Ammon's horn (tissue), 1 donor: ENCODE data around the gene DCP1A.
"Not testable (repeated sequence)": the region's sequence is repeated elsewhere in the genome, so short reads cannot be mapped to it uniquely, and the experiment has no call there.

Experiments used
- DNase-seq: peaks from one replicate; pipeline ENCODE4 v3.0.0-alpha.2; 2016; ENCODE audit warnings: low spot score

DCP1A gene

DNA sequence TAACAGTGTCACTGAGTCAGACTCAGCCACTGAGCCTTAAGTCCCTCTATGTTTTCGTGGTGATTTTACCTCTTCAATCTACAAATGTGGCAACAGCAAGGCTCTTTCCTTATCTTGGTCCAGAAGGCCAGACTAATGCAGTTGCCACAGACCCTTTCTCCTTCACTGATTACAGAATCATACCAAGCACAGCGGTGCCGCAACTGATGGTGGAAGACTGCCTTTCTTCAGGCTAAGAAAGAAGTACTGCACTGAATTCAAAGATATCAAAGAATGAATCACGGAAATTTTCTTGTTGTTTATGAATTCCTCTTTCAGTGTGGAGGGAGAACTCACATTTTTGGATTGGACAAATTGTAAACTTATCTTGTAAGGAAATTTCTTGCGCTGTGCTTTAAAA is 18.6 kb downstream of the DCP1A start:
- no peak for DNase-seq

DNA sequence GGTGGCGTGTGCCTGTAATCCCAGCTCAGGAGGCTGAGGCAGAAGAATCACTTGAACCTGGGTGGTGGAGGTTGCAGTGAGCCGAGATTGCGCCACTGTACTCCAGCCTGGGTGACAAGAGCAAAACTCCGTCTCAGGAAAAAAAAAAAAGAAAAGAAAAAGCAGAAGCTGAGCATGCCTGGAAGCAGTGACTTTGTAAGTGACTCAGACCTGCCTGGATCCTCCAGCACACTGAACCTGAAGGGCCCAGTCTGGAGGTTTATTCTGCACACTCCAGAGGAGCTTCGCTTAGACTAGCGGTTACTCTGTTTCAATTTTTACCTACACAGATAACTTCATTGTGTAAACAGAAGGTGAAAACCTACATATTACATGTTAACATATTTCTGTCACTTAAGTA is 19.4 kb downstream of the DCP1A start:
- DNase-seq, result not testable (repeated sequence)

DNA sequence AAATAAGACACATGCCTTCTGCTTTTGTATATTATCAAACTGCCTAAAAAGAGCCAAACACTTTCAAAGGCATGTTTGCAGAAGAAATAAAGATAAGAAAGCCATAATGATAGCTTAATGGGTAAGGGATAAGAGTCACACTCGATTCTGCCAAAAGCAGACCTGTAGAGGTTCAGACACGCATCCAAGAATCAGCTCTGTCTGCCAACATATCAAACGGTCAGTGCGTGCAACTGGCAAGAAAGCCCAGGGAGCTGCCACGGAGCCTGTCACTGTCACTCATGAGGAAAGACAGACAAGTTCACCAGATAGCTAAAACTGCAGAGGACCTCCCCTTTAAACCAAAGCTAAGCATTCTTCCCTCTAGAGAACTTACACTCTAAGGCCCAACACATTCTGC is 23.2 kb downstream of the DCP1A start:
- DNase-seq, result no peak

DNA sequence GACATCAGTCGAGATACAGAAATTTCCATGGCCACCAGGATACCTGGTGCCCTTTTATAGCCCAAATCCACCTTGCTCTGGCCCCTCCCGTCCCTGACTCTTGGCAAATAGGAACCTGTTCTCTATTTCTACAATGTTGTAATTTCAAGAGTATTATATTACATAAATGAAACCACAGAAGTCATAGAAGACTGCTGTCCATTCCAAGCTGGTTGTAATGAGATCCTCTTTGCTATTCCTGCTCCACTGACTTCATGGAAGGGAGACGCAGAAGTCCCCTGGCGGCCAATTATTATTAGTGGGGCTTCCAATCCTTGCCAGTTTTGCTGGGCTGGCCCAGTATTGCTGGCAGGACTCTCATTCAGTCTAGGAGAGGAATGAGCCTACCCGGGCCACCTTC is 26.6 kb downstream of the DCP1A start:
- no peak for DNase-seq

DNA sequence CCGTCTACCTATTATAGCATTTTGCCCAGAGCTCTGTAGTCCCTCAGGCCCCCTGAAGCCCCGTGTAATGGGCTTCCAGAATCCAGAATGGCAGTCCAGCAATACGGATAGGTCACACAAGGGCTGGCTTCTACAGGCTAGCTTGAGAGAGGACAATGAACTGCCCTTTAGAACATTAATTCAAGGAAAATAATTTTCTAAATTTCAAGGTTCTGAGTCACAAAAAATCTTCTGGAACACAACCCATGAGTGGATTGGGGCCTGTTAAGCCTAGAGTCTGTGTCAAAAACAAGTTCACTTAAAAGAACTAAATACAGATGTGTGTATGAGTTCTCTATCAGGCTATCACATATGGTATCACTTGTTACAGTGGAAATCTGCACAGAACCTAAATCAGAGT is 28.8 kb downstream of the DCP1A start:
- DNase-seq, result no peak

DNA sequence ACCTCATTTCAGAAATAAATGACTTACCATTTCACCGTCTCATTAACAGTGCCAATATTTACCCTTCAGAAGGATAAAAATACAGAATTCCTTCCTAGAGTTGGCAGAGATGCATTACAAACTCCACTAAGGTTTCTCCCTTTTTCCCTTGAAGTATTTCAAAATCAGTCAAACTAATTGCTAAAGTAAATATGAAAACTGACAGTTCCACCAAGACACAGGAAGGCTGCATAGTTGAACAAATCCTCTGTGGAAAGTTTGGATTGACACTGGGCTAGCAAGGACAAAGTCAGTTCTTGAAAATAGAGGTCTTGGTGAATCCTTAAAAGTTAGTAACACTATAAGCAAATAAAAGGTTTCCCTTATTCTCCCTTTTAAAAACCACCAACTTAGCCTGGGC is 34.5 kb downstream of the DCP1A start:
- no peak for DNase-seq

DNA sequence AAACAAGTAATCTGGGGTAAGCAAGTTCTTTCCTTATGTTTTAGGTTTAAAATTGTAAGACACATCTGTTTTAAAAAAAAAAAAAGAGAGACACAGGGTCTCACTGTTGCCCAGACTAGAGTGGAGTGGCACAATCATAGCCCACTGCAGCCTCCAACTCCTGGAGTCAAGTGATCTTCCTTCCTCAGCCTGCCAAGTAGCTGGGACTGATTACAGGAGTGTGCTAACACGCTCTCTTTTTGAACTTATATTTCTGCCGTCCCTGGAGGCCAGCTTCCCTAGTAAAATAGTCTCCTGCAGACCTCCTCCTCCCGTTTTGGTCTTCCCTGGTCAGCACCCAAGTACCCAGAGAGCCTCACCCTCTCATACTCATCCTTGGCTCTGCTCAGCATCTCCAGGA is 35.5 kb downstream of the DCP1A start:
- DNase-seq, result no peak

DNA sequence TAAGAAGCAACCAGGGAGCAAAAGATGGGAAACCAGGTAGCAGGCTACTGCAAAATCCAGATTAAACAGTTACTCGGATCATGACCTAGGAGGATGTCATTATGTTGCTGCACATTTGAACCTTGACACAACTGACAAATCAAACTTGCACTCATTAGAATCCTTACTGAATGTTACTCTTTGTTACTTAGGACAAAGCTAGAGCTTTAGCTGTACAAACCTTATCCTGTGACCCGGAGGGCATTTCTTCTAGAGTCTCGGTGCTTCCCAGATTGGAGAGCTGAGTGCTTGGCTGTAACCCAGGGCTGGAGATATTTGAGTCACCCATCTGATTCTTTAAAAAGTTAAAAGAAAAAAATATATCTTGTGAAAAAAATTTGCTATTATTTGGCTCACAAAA is 43.4 kb downstream of the DCP1A start:
- no peak for DNase-seq

DNA sequence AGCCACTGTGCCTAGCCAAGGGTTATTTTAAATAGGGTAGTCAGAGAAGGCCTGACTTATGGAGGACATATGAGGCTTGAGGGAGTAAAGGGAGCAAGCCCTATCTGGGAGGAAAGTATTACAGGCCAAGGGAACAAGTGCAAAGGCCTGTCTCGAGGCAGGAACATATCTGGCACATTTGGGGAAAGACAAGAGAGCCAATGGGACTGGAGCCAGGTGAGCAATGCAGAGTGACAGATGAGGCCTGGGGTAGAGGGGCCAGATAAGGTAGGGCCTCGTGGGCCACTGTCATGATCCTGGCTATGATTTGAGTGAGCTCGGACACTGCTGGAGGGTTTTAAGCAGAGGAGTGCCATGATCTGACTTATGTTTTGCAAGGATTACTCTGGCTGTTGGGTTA is 43.8 kb downstream of the DCP1A start:
- no peak for DNase-seq

DNA sequence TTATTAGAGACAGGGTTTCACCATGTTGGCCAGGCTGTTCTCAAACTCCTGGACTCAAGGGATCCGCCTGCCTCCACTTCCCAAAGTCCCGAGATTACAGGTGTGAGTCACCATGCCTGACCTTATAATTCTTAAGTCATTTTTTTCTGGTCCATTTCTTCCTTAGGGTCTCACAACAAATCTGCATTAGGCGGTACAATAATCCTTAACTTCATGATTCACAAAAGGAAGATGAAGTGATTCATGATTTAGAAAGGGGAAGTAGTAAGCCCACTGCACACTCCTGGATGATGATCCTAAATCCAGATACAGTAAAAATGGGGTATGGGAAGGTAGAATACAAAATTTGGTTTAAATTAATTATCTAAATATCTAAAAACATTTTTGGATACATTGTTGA is 46.5 kb downstream of the DCP1A start:
- DNase-seq, result no peak

DNA sequence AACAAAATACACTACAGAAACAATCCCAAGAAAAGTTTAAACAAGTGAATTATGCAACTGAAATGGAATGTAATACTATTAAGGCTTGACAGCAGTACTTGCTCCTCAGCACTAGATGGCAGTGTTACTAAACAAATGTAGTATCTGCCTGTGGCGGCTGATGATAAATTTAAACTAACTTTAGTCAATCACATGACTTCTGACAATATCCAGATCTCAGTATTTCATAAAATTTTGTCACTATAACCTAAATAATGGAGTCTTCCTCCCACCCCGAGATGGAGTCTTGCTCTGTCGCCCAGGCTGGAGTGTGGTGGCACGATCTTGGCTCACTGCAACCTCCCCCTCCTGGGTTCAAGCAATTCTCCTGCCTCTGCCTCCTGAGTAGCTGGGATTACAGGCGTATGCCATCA is 47.7 kb downstream of the DCP1A start:
- peak; percentile 59 for DNase-seq

DNA sequence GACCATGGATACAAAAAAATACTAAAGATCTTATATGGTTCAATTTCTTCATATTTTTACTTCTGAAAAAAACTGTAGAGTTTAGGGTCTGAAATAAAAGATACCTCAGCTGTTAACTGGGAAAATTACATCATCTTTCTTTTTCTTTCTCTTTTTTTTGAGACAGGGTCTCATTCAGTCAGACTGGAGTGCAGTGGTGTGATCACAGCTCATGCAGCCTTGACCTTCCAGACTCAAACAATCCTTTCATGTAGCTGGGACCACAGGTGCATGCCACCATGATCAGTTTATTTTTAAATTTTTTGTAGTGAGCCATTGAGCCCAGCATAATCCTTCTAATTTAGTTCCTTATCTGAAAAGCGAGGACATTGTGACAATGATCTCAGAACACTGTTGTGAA is 51.9 kb downstream of the DCP1A start:
- DNase-seq, result no peak

DNA sequence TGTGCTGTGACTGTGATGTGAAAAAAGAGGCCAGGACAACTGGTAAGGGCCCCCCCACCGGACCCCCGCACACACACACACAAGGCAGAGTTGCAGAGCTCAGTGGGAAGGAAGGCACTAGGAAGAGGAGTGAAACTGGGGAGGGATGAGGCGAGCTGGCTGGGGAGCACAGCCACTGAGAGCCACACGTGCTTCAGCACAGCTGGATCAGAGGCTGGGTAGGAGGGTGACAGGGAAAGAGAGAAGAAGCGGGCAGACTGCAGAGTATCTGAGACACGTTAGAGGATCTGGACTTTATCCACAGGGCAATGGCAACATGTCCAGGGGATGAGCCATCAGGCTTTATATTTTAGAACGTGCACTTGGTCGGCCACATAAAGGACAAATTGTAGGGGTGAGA is 53.5 kb downstream of the DCP1A start:
- no peak for DNase-seq

DNA sequence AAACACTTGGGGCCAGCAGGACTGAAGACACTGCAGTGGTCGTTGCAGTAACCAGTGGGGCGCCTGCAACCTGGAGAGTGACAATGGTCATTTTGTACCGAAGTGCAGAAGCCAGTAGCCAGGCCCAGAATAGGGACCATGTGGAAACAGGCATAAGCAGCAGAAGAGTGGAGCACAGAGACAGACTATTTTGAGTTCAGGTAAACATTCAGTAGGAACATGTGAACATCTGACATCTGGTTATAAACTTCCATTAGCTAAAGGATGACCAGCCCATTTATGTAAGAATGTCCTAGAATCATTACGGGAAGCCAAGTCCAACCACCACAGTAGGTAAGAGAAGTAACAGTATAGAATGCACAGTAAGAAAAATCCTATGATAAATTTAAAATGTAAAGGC is 59.1 kb downstream of the DCP1A start:
- no peak for DNase-seq

DNA sequence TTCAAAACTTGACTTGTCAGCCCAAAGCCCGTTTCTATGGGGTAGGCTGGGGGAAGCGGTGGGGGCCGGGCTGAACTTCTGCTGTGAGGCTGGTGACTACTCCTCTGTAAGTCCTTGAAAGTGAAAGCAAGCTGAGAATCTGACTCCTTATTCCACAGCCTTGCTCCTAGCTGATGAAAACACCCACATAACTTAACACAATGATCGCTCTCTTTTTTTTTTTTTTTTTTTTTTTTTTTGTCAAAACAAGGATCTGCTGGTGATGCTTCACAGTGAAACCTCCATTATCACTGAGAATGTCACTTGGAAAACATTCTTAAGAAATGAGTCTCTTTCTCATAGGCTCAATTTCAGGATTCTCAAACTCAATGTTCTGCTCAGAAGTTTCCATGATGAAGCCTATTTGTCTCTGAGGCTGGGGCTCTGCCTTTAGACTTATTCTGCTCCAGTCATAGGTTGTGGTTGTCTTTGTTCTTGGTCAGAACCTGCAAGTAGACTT is 60.2 kb downstream of the DCP1A start:
- peak; percentile 43 for DNase-seq

DNA sequence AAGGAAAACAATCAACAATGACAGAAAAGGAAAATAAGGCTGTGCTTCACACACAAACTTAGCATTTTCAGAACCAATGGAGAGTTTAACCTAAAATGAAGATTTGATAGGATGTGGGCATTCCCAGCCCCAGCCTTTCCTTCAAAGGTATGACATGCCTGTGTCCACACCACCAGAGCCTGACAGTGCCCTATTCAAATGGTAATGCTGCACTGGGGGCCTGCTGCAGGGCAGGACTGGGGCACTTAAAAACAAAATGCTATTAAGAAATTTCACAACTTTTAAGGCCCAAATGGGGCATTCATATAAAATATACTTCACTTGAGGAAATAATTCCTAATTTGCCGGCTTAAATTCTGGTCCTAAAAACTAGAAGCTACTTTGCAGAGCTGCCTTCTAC is 60.6 kb downstream of the DCP1A start:
- no peak for DNase-seq

DNA sequence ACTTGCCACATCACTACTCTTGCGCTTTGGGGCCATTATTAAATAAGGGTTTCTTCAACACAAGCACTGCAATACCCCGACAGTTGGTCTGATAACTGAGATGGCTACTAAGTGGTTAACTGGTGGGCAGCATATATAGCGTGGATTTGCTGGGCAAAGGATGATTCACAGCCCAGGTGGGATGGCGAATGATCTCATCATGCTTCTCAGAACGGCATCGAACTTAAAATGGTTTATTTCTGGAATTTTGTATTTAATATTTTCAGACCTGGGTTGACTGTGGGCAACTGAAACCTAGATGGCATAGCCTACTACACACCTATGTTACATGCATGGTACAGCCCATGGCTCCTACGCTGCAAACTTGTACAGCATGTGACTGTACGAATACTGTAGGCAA is 64.8 kb downstream of the DCP1A start:
- no peak for DNase-seq

DNA sequence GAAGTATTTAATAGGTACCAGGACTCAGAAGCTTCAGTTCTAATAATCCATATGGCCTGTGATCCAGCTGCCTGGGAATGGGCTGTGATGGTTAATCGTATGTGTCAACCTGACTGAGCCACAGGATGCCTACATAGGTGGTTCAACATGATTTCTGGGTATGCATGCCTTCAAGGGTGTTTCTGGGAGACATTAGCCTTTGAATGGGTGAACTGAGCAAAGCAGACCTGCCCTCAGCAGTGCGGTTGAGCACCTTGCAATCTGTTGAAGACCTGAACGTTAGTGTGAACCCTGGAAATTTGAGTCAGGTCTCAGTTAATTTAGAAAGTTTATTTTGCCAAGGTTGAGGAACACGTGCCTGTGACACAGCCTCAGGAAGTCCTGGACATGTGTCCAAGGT is 68.7 kb downstream of the DCP1A start:
- no peak for DNase-seq

DNA sequence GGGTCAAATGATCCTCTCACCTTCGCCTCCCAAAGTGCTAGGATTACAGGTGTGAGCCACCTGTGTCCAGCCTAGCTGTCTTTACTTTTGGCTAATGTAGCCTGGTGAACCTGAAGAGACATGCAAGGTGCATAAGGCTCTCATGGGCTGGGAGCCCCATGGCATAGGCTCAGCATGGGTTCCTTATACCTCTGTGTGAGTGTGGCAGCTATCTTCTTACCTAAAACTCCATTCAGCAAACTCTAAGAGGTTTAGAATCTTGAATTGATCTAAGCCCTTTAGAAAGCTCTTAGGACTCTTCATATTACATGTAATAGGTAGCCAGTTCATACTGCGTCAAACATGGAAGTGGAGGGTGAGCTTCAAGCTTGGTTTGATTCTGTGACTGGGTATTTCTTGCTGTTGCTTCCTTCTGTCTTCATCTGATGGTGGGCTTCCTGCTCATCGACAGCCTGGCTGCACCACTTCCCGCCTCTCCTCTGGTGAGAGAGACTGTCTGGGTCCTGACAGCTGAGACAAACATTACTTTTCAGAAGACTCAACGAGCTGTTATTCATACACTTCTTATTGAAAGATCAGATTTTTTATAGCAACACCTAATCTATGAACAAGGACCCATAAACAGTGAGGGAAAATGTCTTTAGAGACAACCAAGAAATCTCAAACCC is 72.3 kb downstream of the DCP1A start:
- DNase-seq, result no peak

DNA sequence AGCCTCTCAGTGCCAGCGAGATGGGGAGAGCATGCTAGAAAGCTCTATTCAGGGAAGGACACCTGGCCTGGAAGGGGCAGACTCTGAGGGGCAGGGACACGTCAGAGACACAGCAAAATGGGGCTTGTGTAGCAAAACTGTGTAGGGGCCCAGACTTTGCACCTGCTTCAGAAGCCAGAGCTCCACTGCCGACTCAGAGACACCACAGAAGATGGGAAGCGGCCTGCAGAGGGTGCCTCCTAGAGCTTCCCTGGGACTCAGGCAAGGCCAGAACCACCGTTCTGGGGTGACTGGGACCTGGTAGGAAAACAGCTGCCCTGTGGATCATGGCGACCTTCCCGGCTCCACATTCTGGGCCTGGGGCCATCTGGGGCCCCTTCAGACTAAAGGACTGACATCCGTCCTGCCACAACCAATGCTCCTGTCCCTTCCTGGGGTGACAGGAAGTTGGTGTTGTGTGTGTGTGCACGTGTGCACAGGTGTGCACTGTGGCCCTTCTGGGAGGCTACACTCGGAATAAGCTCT is 74.1 kb downstream of the DCP1A start:
- no peak for DNase-seq

DNA sequence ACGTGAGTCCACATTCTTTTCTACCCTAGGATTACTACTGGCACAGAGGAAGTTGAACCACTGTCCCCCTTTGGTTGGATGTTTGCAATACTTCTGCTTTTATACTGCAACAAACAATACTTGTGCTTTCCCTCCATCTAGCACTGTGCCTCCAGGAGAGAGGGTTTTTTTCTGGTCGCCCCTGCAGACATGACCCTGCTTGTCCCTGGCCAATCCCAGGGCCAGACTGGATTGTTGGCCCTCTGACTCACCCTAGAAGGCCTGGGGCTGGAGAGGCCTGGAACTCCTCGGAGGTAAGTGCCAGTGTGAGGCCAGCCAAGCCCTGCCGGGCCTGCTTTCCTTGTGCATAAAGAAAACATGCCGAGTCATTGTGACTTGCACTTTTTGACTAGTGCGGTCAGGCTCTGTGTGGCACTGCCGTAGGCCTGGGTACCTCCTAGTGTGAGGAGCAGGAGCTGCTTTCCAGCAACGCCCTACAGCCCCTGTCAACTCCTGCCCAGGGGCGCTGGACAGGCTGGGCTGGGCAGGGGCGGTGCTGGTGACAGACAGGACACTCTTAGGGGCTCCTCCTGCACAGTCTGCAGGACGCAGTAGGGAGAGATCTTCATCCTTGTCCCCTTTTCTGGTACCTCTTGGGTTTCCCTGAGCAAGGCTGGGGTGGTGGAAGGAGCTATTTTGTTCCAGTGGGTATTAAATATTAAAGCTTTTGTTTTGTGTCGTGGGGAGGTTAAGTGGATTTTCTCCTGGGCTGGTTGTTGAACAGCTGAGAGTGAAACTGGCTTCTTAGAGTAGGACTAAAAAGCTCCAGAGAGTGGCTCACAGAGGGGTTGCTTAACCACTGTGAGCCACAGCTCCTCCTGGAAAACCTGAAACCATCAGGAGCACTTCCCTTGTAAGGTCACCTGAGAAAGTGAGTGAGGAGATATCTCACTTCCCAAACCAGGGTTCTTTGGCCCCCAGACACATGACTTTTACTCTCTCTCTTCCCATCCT is 77.2 kb downstream of the DCP1A start:
- DNase-seq, result peak; percentile 92

DNA sequence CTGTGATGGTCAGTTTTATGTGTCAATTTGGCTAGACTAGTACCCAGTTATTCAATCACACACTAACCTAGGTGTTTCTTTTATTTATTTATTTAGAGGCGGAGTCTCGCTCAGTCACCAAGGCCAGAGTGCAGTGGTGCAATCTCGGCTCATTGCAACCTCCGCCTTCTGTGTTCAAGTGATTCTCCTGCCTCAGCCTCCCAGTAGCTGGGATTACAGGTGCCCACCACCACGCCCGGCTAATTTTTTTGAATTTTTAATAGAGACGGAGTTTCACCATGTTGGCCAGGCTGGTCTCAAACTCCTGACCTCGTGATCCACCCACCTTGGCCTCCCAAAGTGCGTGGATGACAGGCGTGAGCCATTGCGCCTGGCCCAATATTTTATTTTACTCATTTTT is 78.2 kb downstream of the DCP1A start:
- DNase-seq, result not testable (repeated sequence)

DNA sequence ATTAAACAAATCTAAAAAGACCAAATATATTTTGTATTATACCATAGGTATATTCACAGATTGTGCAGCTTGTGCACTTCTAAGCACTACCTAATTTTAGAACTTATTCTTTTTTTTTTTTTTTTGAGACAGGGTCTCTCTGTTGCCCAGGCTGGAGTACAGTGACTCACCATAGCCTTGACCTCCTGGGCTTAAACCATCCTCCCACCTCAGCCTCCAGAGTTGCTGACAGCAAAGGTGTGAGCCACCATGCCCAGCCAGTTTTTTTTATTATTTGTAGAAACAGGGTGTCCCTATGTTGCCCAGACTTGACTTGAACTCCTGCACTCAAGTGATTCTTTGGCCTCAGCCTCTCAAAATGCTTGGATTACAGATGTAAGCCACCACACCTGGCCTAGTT is 79.6 kb downstream of the DCP1A start:
- no peak for DNase-seq
